ENCODE data around the gene GABRR2. TPM values are rescaled to one million over a fixed set of nuclear protein-coding genes. Genes with fewer than 3 reads are reported as not detected.
A peak's percentile ranks its signal among the peaks of the same experiment; 100 is the strongest.

The GABRR2 gene
- total RNA-seq, 1 donor: not detected

GRCh38 chr6:89302936-89303335, 12.2 kb downstream of the GABRR2 start:
- Histone ChIP-seq H3K4me2 (ENCODE audit: insufficient read depth, low read length) (no peak overlapping the region), H3K27ac (ENCODE audit: low read depth, low read length) (no peak overlapping the region), H2AFZ (ENCODE audit: low read length) (no peak overlapping the region), H3K4me3 (ENCODE audit: insufficient read depth, low read length) (no peak overlapping the region), H3K4me1 (ENCODE audit: insufficient read depth, low read length) (peaks cover 3% of the 10 kb centered on the region), H3K79me2 (ENCODE audit: insufficient read depth, low read length) (no peaks in the 10 kb centered on the region), H4K20me1 (ENCODE audit: insufficient read depth, low read length) (peaks cover 18% of the 10 kb centered on the region), H3K27me3 (ENCODE audit: insufficient read depth, low read length) (peaks cover 56% of the 10 kb centered on the region), H3K9me3 (ENCODE audit: low read depth, low read length) (no peaks in the 10 kb centered on the region), H3K36me3 (ENCODE audit: insufficient read depth, low read length) (no peaks in the 10 kb centered on the region)
- no peak for DNase-seq (ENCODE audit: insufficient read length, low spot score, missing footprints)
- no peak for TF ChIP-seq CTCF (IDR thresholded peaks at IDR 0.05; ENCODE audit: extremely low read depth, low read depth, low read length)

- no peak overlapping the region for H3K4me2 ChIP-seq (ENCODE audit: insufficient read depth, low read length)
- no peaks in the 10 kb centered on the region for H3K36me3 ChIP-seq (ENCODE audit: insufficient read depth, low read length)
- peaks cover 57% of the 10 kb centered on the region for H3K27me3 ChIP-seq (ENCODE audit: insufficient read depth, low read length)
- peaks cover 18% of the 10 kb centered on the region for H4K20me1 ChIP-seq (ENCODE audit: insufficient read depth, low read length)
- H3K27ac ChIP-seq (ENCODE audit: low read depth, low read length): no peak overlapping the region
- no peaks in the 10 kb centered on the region for H3K9me3 ChIP-seq (ENCODE audit: low read depth, low read length)
- DNase-seq (ENCODE audit: insufficient read length, low spot score, missing footprints): no peak
- H3K4me1 ChIP-seq (ENCODE audit: insufficient read depth, low read length): peaks cover 7% of the 10 kb centered on the region
- no peak overlapping the region for H2AFZ ChIP-seq (ENCODE audit: low read length)
- H3K4me3 ChIP-seq (ENCODE audit: insufficient read depth, low read length): no peak overlapping the region
- H3K79me2 ChIP-seq (ENCODE audit: insufficient read depth, low read length): no peaks in the 10 kb centered on the region
- TF ChIP-seq CTCF (IDR thresholded peaks at IDR 0.05; ENCODE audit: extremely low read depth, low read depth, low read length): no peak
Measured at GRCh38 chr6:89302195-89302770, 12.8 kb downstream of the GABRR2 start.

- Histone ChIP-seq H3K4me2 (ENCODE audit: insufficient read depth, low read length) (no peak overlapping the region), H3K4me3 (ENCODE audit: insufficient read depth, low read length) (no peak overlapping the region), H2AFZ (ENCODE audit: low read length) (no peak overlapping the region), H4K20me1 (ENCODE audit: insufficient read depth, low read length) (peaks cover 20% of the 10 kb centered on the region), H3K36me3 (ENCODE audit: insufficient read depth, low read length) (no peaks in the 10 kb centered on the region), H3K27me3 (ENCODE audit: insufficient read depth, low read length) (peaks cover 58% of the 10 kb centered on the region), H3K9me3 (ENCODE audit: low read depth, low read length) (no peaks in the 10 kb centered on the region), H3K27ac (ENCODE audit: low read depth, low read length) (no peak overlapping the region), H3K79me2 (ENCODE audit: insufficient read depth, low read length) (no peaks in the 10 kb centered on the region), H3K4me1 (ENCODE audit: insufficient read depth, low read length) (peaks cover 7% of the 10 kb centered on the region)
- no peak for TF ChIP-seq CTCF (IDR thresholded peaks at IDR 0.05; ENCODE audit: extremely low read depth, low read depth, low read length)
- no peak for DNase-seq (ENCODE audit: insufficient read length, low spot score, missing footprints)
Measured at GRCh38 chr6:89301586-89302194, 13.4 kb downstream of the GABRR2 start.

GRCh38 chr6:89299466-89299850, 15.6 kb downstream of the GABRR2 start:
- no peaks in the 10 kb centered on the region for H3K36me3 ChIP-seq (ENCODE audit: insufficient read depth, low read length)
- no peaks in the 10 kb centered on the region for H3K79me2 ChIP-seq (ENCODE audit: insufficient read depth, low read length)
- peaks cover 7% of the 10 kb centered on the region for H3K4me1 ChIP-seq (ENCODE audit: insufficient read depth, low read length)
- H2AFZ ChIP-seq (ENCODE audit: low read length): no peak overlapping the region
- no peak for DNase-seq (ENCODE audit: insufficient read length, low spot score, missing footprints)
- no peak overlapping the region for H3K4me2 ChIP-seq (ENCODE audit: insufficient read depth, low read length)
- H4K20me1 ChIP-seq (ENCODE audit: insufficient read depth, low read length): peaks cover 23% of the 10 kb centered on the region
- TF ChIP-seq CTCF (IDR thresholded peaks at IDR 0.05; ENCODE audit: extremely low read depth, low read depth, low read length): peak; percentile 29
- no peaks in the 10 kb centered on the region for H3K9me3 ChIP-seq (ENCODE audit: low read depth, low read length)
- no peak overlapping the region for H3K4me3 ChIP-seq (ENCODE audit: insufficient read depth, low read length)
- H3K27me3 ChIP-seq (ENCODE audit: insufficient read depth, low read length): peaks cover 54% of the 10 kb centered on the region
- H3K27ac ChIP-seq (ENCODE audit: low read depth, low read length): no peak overlapping the region
